Muscle layer of colon (tissue), 2 donors: Measurements from ENCODE around the gene KNSTRN.

Experiments
- H3K27ac ChIP-seq: one replicate; pipeline ENCODE4 v1.7.0; 2013; ENCODE audit warnings: low read depth, mild to moderate bottlenecking, low read length, moderate library complexity
- H3K27me3 ChIP-seq, 2 donors: one replicate each; pipeline ENCODE4 v1.7.0; 2013; ENCODE audit warnings: low read length in 2 of 2, mild to moderate bottlenecking in 2 of 2; ENCODE audit not compliant: insufficient read depth in 2 of 2, control insufficient read depth in 1 of 2
- H3K36me3 ChIP-seq: one replicate; pipeline ENCODE4 v1.7.0; 2013; ENCODE audit warnings: mild to moderate bottlenecking, low read length; ENCODE audit not compliant: insufficient read depth
- H3K4me1 ChIP-seq: one replicate; pipeline ENCODE4 v1.7.0; 2013; ENCODE audit warnings: mild to moderate bottlenecking, low read length; ENCODE audit not compliant: insufficient read depth
- H3K4me3 ChIP-seq, 2 donors: one replicate each; pipeline ENCODE4 v1.7.0; 2013; ENCODE audit warnings: low read length in 2 of 2, low read depth in 1 of 2, mild to moderate bottlenecking in 1 of 2, moderate library complexity in 1 of 2
- H3K9ac ChIP-seq: one replicate; pipeline ENCODE4 v1.7.0; 2013; ENCODE audit warnings: low read length
- H3K9me3 ChIP-seq: one replicate; pipeline ENCODE4 v1.7.0; 2013; ENCODE audit warnings: mild to moderate bottlenecking, low read length
- donor health status: abdominal sarcoma.
- donor health status: Adenocarcinoma of cecum.

The KNSTRN gene

GRCh38 chr15:40414816-40415215, 32.3 kb downstream of the KNSTRN start:
- Histone ChIP-seq H3K9me3 (no peaks in the 10 kb centered on the region), H3K9ac (no peak overlapping the region), H3K27me3 (no peaks in the 10 kb centered on the region), H3K4me1 (no peaks in the 10 kb centered on the region), H3K4me3 (no peak overlapping the region), H3K36me3 (peaks cover 50% of the 10 kb centered on the region), H3K27ac (no peak overlapping the region)

- no peak overlapping the region for H3K9ac ChIP-seq
- no peaks in the 10 kb centered on the region for H3K4me1 ChIP-seq
- no peaks in the 10 kb centered on the region for H3K9me3 ChIP-seq
- peaks cover 47% of the 10 kb centered on the region for H3K36me3 ChIP-seq
- no peak overlapping the region for H3K4me3 ChIP-seq
- H3K27ac ChIP-seq = no peak overlapping the region
- H3K27me3 ChIP-seq = no peaks in the 10 kb centered on the region
These were observed 32.7 kb downstream of the KNSTRN start for GRCh38 chr15:40415226-40415625.

GRCh38 chr15:40416056-40416455, 33.5 kb downstream of the KNSTRN start:
- H3K4me3 ChIP-seq = no peak overlapping the region
- H3K9ac ChIP-seq = no peak overlapping the region
- no peaks in the 10 kb centered on the region for H3K9me3 ChIP-seq
- H3K4me1 ChIP-seq = peaks cover 5% of the 10 kb centered on the region
- no peak overlapping the region for H3K27ac ChIP-seq
- peaks cover 38% of the 10 kb centered on the region for H3K36me3 ChIP-seq
- H3K27me3 ChIP-seq = no peaks in the 10 kb centered on the region

GRCh38 chr15:40418126-40418525, 35.6 kb downstream of the KNSTRN start:
- Histone ChIP-seq H3K27me3 (no peaks in the 10 kb centered on the region), H3K36me3 (peaks cover 29% of the 10 kb centered on the region), H3K4me1 (peaks cover 13% of the 10 kb centered on the region), H3K9ac (no peak overlapping the region), H3K4me3 (no peak overlapping the region), H3K27ac (no peak overlapping the region), H3K9me3 (no peaks in the 10 kb centered on the region)

GRCh38 chr15:40420071-40420713, 37.7 kb downstream of the KNSTRN start:
- Histone ChIP-seq H3K9ac (no peak overlapping the region), H3K4me1 (peaks cover 13% of the 10 kb centered on the region), H3K27ac (no peak overlapping the region), H3K36me3 (peaks cover 22% of the 10 kb centered on the region), H3K9me3 (no peaks in the 10 kb centered on the region), H3K4me3 (no peak overlapping the region), H3K27me3 (no peaks in the 10 kb centered on the region)

GRCh38 chr15:40420793-40421192, 38.3 kb downstream of the KNSTRN start:
- H3K36me3 ChIP-seq = peaks cover 18% of the 10 kb centered on the region
- no peak overlapping the region for H3K9ac ChIP-seq
- no peaks in the 10 kb centered on the region for H3K9me3 ChIP-seq
- no peak overlapping the region for H3K27ac ChIP-seq
- peaks cover 13% of the 10 kb centered on the region for H3K4me1 ChIP-seq
- no peak overlapping the region for H3K4me3 ChIP-seq
- H3K27me3 ChIP-seq = no peaks in the 10 kb centered on the region

- no peak overlapping the region for H3K9ac ChIP-seq
- peaks cover 13% of the 10 kb centered on the region for H3K36me3 ChIP-seq
- H3K27me3 ChIP-seq = no peaks in the 10 kb centered on the region
- H3K27ac ChIP-seq = no peak overlapping the region
- H3K9me3 ChIP-seq = no peaks in the 10 kb centered on the region
- no peak overlapping the region for H3K4me3 ChIP-seq
- peaks cover 13% of the 10 kb centered on the region for H3K4me1 ChIP-seq
These were observed 39.0 kb downstream of the KNSTRN start for GRCh38 chr15:40421246-40422157.

GRCh38 chr15:40424483-40425115, 42.1 kb downstream of the KNSTRN start:
- Histone ChIP-seq H3K27me3 (no peaks in the 10 kb centered on the region), H3K9ac (no peak overlapping the region), H3K4me3 (no peak overlapping the region), H3K9me3 (no peaks in the 10 kb centered on the region), H3K36me3 (no peaks in the 10 kb centered on the region), H3K4me1 (peaks cover 13% of the 10 kb centered on the region), H3K27ac (no peak overlapping the region)

GRCh38 chr15:40425681-40426080, 43.2 kb downstream of the KNSTRN start:
- H3K27ac ChIP-seq = no peak overlapping the region
- peaks cover 12% of the 10 kb centered on the region for H3K4me1 ChIP-seq
- H3K27me3 ChIP-seq = no peaks in the 10 kb centered on the region
- no peaks in the 10 kb centered on the region for H3K36me3 ChIP-seq
- H3K9me3 ChIP-seq = no peaks in the 10 kb centered on the region
- no peak overlapping the region for H3K9ac ChIP-seq
- H3K4me3 ChIP-seq = no peak overlapping the region

- Histone ChIP-seq H3K4me1 (no peaks in the 10 kb centered on the region), H3K27ac (no peak overlapping the region), H3K9me3 (no peaks in the 10 kb centered on the region), H3K36me3 (no peaks in the 10 kb centered on the region), H3K9ac (no peak overlapping the region), H3K4me3 (no peak overlapping the region), H3K27me3 (no peaks in the 10 kb centered on the region)
These were observed 44.7 kb downstream of the KNSTRN start for GRCh38 chr15:40427188-40427587.

GRCh38 chr15:40428185-40428584, 45.7 kb downstream of the KNSTRN start:
- Histone ChIP-seq H3K27me3 (no peaks in the 10 kb centered on the region), H3K27ac (no peak overlapping the region), H3K9me3 (no peaks in the 10 kb centered on the region), H3K9ac (no peak overlapping the region), H3K4me3 (no peak overlapping the region), H3K36me3 (no peaks in the 10 kb centered on the region), H3K4me1 (no peaks in the 10 kb centered on the region)
